CD4-positive, alpha-beta T cell treated with Interleukin-1 beta for 1 hour (primary cell): ENCODE results near the gene ZNF581.

Experiments
- DNase-seq, 2 donors: peaks; one replicate each; pipeline ENCODE4 v3.0.0-alpha.2; 2020 to 2022

The ZNF581 gene

GRCh38 chr19:55668603-55669348 lies 25.3 kb downstream of the ZNF581 start:
- DNase-seq, result no peak

GRCh38 chr19:55669418-55670279 lies 26.2 kb downstream of the ZNF581 start:
- DNase-seq, result no peak

GRCh38 chr19:55670280-55671053 lies 27.0 kb downstream of the ZNF581 start:
- no peak for DNase-seq

GRCh38 chr19:55671054-55671378 lies 27.6 kb downstream of the ZNF581 start:
- no peak for DNase-seq

GRCh38 chr19:55672418-55672817 lies 29.0 kb downstream of the ZNF581 start:
- DNase-seq, result no peak

GRCh38 chr19:55673465-55673864 lies 30.0 kb downstream of the ZNF581 start:
- DNase-seq, result no peak

- no peak for DNase-seq
Measured at GRCh38 chr19:55673889-55674288, 30.4 kb downstream of the ZNF581 start.

- DNase-seq, result no peak
Measured at GRCh38 chr19:55674459-55674840, 31.0 kb downstream of the ZNF581 start.

- peak; percentile 97 to 98 for DNase-seq
Measured at GRCh38 chr19:55674841-55675660, 31.6 kb downstream of the ZNF581 start, which contains the start of gene EPN1. TSS of gene EPN1 (plus strand) at chr19:55675226. CDS start at chr19:55678628, 3,402 bp downstream.

GRCh38 chr19:55675661-55676354 lies 32.4 kb downstream of the ZNF581 start:
- DNase-seq, result no peak

GRCh38 chr19:55676383-55676782 lies 32.9 kb downstream of the ZNF581 start:
- no peak for DNase-seq

- DNase-seq, result no peak
Measured at GRCh38 chr19:55676889-55677505, 33.5 kb downstream of the ZNF581 start.

- DNase-seq, result no peak
Measured at GRCh38 chr19:55677572-55678028, 34.2 kb downstream of the ZNF581 start.

GRCh38 chr19:55678121-55678671 lies 34.7 kb downstream of the ZNF581 start:
- DNase-seq, result peak; percentile 16 to 84

- no peak for DNase-seq
Measured at GRCh38 chr19:55679343-55680257, 36.2 kb downstream of the ZNF581 start.

GRCh38 chr19:55680339-55681130 lies 37.1 kb downstream of the ZNF581 start:
- no peak for DNase-seq

GRCh38 chr19:55681131-55682092 lies 38.0 kb downstream of the ZNF581 start:
- DNase-seq, result no peak
